Endodermal cell (in vitro differentiated cells): Measurements from ENCODE around the gene AXDND1. TPM values are rescaled to one million over a fixed set of nuclear protein-coding genes. Genes with fewer than 3 reads are reported as not detected.
"Not testable (repeated sequence)": the region's sequence is repeated elsewhere in the genome, so short reads cannot be mapped to it uniquely, and the experiment has no call there.

ENCODE experiments used
- DNase-seq: peaks from one replicate; pipeline ENCODE4 v3.0.0-alpha.2; 2017
- H3K27ac ChIP-seq: 2 replicates; pipeline ENCODE4 v1.5.1; 2013; ENCODE audit warnings: mild to moderate bottlenecking, low read depth, low read length, moderate library complexity
- H3K27me3 ChIP-seq: 2 replicates; pipeline ENCODE4 v1.6.1; 2013; ENCODE audit warnings: mild to moderate bottlenecking, low read length, moderate library complexity; ENCODE audit not compliant: insufficient read depth, control insufficient read depth, poor library complexity, severe bottlenecking
- H3K36me3 ChIP-seq: 2 replicates; pipeline ENCODE4 v1.7.0; 2013; ENCODE audit warnings: mild to moderate bottlenecking, low read length, moderate library complexity; ENCODE audit not compliant: control insufficient read depth, insufficient read depth
- H3K4me1 ChIP-seq: one replicate; pipeline ENCODE4 v1.7.0; 2013; ENCODE audit warnings: low read length; ENCODE audit not compliant: control insufficient read depth, insufficient read depth
- H3K4me3 ChIP-seq: 2 replicates; pipeline ENCODE4 v1.5.1; 2013; ENCODE audit warnings: mild to moderate bottlenecking, low read length, moderate library complexity
- H3K9ac ChIP-seq: 2 replicates; pipeline ENCODE4 v1.6.1; 2013; ENCODE audit warnings: mild to moderate bottlenecking, low read length, moderate library complexity; ENCODE audit not compliant: poor library complexity, severe bottlenecking; ENCODE audit errors: extremely low read depth
- H3K9me3 ChIP-seq: 2 replicates; pipeline ENCODE4 v1.6.1; 2013; ENCODE audit warnings: mild to moderate bottlenecking, low read length, moderate library complexity; ENCODE audit not compliant: control insufficient read depth
- H3K27ac Mint-ChIP-seq: 2 replicates; pipeline ENCODE4 v1.8.0; 2020; ENCODE audit warnings: mixed read lengths
- H3K27me3 Mint-ChIP-seq: 2 replicates; pipeline ENCODE4 v1.8.0; 2021; ENCODE audit warnings: mild to moderate bottlenecking, mixed read lengths; ENCODE audit not compliant: insufficient read depth
- H3K36me3 Mint-ChIP-seq: 2 replicates; pipeline ENCODE4 v1.8.0; 2020; ENCODE audit warnings: low read depth, mixed read lengths
- H3K4me1 Mint-ChIP-seq: 2 replicates; pipeline ENCODE4 v1.8.0; 2020; ENCODE audit warnings: mixed read lengths
- H3K4me3 Mint-ChIP-seq: 2 replicates; pipeline ENCODE4 v1.8.0; 2020; ENCODE audit warnings: mild to moderate bottlenecking, moderate library complexity, mixed read lengths
- H3K9me3 Mint-ChIP-seq: 2 replicates; pipeline ENCODE4 v1.8.0; 2020; ENCODE audit warnings: mild to moderate bottlenecking, mixed read lengths
- CTCF ChIP-seq: fragments of 200-600 bp; sonication (generic); conservative IDR thresholded peaks from 2 replicates; pipeline ENCODE4 v1.5.0; 2021; ENCODE audit warnings: antibody characterized with exemption, mild to moderate bottlenecking
- WGBS, 2 experiments: methylation state at CpG; one replicate each; pipeline versions ENCODE4 v1.1.5 to v1.1.7; 2013; ENCODE audit warnings: missing lambda C conversion rate in 2 of 2, mixed read lengths in 1 of 2; ENCODE audit not compliant: insufficient coverage in 1 of 2, insufficient read length in 1 of 2; 5-methylcytosine and 5-hydroxymethylcytosine counted together
- total RNA-seq, 2 donors: library from RNA; stranded (reverse); fragmentation: NEBNext Ultra II Directional in 1 of 2; extraction: Animal tissue kit (Norgen Biotek cat#: 25700) in 1 of 2; gene quantifications; 2 replicates in 1 of 2; 3 replicates in 1 of 2; pipeline ENCODE4 v1.2.1, GENCODE V29; 2021

The AXDND1 gene
- total RNA-seq, 2 donors from 2014 or later = 0.69 to 1.3 TPM

- no peaks in the 10 kb centered on the region for H3K36me3 ChIP-seq
- H3K4me1 Mint-ChIP-seq = peaks cover 3% of the 10 kb centered on the region
- WGBS, 2 experiments = 97 to 100% methylated on average over 2 of the region's 2 CpGs
- no peaks in the 10 kb centered on the region for H3K4me1 ChIP-seq
- no peak overlapping the region for H3K27ac ChIP-seq
- no peak for TF ChIP-seq CTCF
- no peak overlapping the region for H3K27ac Mint-ChIP-seq
- no peak for DNase-seq
- H3K9me3 Mint-ChIP-seq = peaks cover 47% of the 10 kb centered on the region
- H3K27me3 Mint-ChIP-seq = no peaks in the 10 kb centered on the region
- H3K36me3 Mint-ChIP-seq = peaks cover 13% of the 10 kb centered on the region
- no peak overlapping the region for H3K9ac ChIP-seq
- no peak overlapping the region for H3K4me3 Mint-ChIP-seq
- H3K9me3 ChIP-seq = peaks cover 69% of the 10 kb centered on the region
- peak overlapping the region; percentile 68 for H3K4me3 ChIP-seq
- H3K27me3 ChIP-seq = no peaks in the 10 kb centered on the region
These were observed 58.8 kb downstream of the AXDND1 start for GRCh38 chr1:179424610-179425009.

GRCh38 chr1:179425186-179425585 is 59.4 kb downstream of the AXDND1 start:
- Mint-ChIP-seq H3K4me3 (no peak overlapping the region), H3K36me3 (peaks cover 9% of the 10 kb centered on the region), H3K27ac (peak overlapping the region; percentile 6), H3K4me1 (peaks cover 3% of the 10 kb centered on the region), H3K9me3 (peaks cover 41% of the 10 kb centered on the region), H3K27me3 (no peaks in the 10 kb centered on the region)
- Histone ChIP-seq H3K9me3 (peaks cover 64% of the 10 kb centered on the region), H3K27ac (no peak overlapping the region), H3K36me3 (no peaks in the 10 kb centered on the region), H3K4me1 (no peaks in the 10 kb centered on the region), H3K4me3 (peak overlapping the region; percentile 68), H3K9ac (no peak overlapping the region), H3K27me3 (no peaks in the 10 kb centered on the region)
- DNase-seq = peak; percentile 68
- no peak for TF ChIP-seq CTCF

- WGBS, 2 experiments = 55 to 78% methylated on average over 4 to 7 of the region's 7 CpGs
- H3K27me3 Mint-ChIP-seq = peaks cover 2% of the 10 kb centered on the region
- peaks cover 9% of the 10 kb centered on the region for H3K36me3 Mint-ChIP-seq
These were observed 71.4 kb downstream of the AXDND1 start for GRCh38 chr1:179437171-179437570.

GRCh38 chr1:179439646-179440045 is 73.9 kb downstream of the AXDND1 start:
- not testable (repeated sequence) for H3K27me3 Mint-ChIP-seq, H3K4me3 Mint-ChIP-seq, H3K27ac ChIP-seq, H3K4me1 Mint-ChIP-seq, H3K9ac ChIP-seq, H3K27me3 ChIP-seq, H3K36me3 ChIP-seq, DNase-seq, H3K36me3 Mint-ChIP-seq, H3K4me1 ChIP-seq, H3K27ac Mint-ChIP-seq
- peaks cover 87% of the 10 kb centered on the region for H3K9me3 ChIP-seq
- H3K4me3 ChIP-seq = peak overlapping the region; percentile 60
- WGBS, 2 experiments = 95 to 97% methylated on average over 8 to 9 of the region's 9 CpGs
- peaks cover 70% of the 10 kb centered on the region for H3K9me3 Mint-ChIP-seq

More at GRCh38 chr1:179437171-179437570, 71.4 kb downstream of the AXDND1 start:
- Mint-ChIP-seq H3K4me1 (peaks cover 2% of the 10 kb centered on the region), H3K9me3 (peaks cover 69% of the 10 kb centered on the region), H3K4me3 (no peak overlapping the region), H3K27ac (no peak overlapping the region)
- Histone ChIP-seq H3K4me1 (no peaks in the 10 kb centered on the region), H3K36me3 (no peaks in the 10 kb centered on the region), H3K4me3 (peak overlapping the region; percentile 69), H3K27me3 (no peaks in the 10 kb centered on the region), H3K9me3 (peaks cover 73% of the 10 kb centered on the region), H3K27ac (no peak overlapping the region), H3K9ac (no peak overlapping the region)
- DNase-seq = peak; percentile 80
- no peak for TF ChIP-seq CTCF

GRCh38 chr1:179440301-179440700 is 74.5 kb downstream of the AXDND1 start:
- not testable (repeated sequence) for H3K4me1 Mint-ChIP-seq, H3K4me3 Mint-ChIP-seq
- 92% methylated on average over 2 of the region's 2 CpGs; no CpG with 5 or more reads in 1 of the 2 experiments for WGBS, 2 experiments

More at GRCh38 chr1:179440301-179440700, 74.5 kb downstream of the AXDND1 start:
- not testable (repeated sequence) for H3K27me3 Mint-ChIP-seq, H3K36me3 Mint-ChIP-seq, H3K27me3 ChIP-seq, H3K4me1 ChIP-seq, H3K36me3 ChIP-seq, H3K27ac ChIP-seq, H3K27ac Mint-ChIP-seq, DNase-seq, H3K9ac ChIP-seq
- peak overlapping the region; percentile 50 for H3K4me3 ChIP-seq
- peaks cover 64% of the 10 kb centered on the region for H3K9me3 Mint-ChIP-seq
- H3K9me3 ChIP-seq = peaks cover 81% of the 10 kb centered on the region
